GM12892 (cell line): ENCODE data around the gene MYOD1.

Source experiments
- POLR2A ChIP-seq: IDR thresholded peaks from 2 replicates; pipeline ENCODE4 v1.6.1; 2011; ENCODE audit warnings: low read depth, low read length, control low read depth
- TAF1 ChIP-seq: IDR thresholded peaks from 2 replicates; pipeline ENCODE4 v1.6.1; 2011; ENCODE audit warnings: low read depth, mild to moderate bottlenecking, control low read depth, low read length, borderline replicate concordance

DNA sequence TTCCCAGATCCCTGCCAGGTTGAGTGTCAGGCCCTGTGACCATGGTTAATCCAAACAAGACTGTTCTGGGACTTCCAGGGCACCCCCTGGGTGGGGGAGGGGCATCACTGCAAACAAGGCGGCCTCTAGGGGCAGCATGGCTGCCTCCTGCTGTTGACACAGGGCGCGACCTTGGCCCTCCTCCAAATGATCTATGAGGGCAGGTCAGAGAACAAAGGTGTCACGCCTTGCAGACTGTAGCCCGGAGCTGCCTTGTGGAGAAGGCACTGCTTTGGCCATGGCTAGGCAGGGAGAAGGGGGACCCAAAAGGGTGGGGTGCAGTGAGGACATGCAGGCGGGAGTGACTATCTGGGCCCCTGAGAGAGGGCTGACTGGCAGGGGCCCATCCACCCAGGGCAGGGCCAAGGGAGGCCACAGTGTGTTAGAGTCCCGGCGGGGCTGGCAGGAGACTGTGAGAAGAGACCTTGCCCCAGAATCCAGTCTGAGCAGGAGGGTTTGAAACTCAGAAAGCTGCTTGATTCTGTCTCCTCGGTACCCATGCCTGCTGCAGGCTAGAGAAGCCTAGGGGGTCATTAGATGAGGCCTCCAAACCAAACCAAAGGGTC, 50.8 kb downstream of the MYOD1 start:
- TF ChIP-seq POLR2A (no peak), TAF1 (no peak)
